HG03558 (cell line): ENCODE data around the gene CPB1.

Experiments
- ATAC-seq: cut with Tn5 transposase; IDR thresholded peaks from one replicate; pipeline ENCODE4 v1.9.1; 2021; ENCODE audit warnings: moderate number of reproducible peaks; ENCODE audit not compliant: unreplicated experiment; ENCODE audit errors: extremely low read depth

Gene CPB1

DNA sequence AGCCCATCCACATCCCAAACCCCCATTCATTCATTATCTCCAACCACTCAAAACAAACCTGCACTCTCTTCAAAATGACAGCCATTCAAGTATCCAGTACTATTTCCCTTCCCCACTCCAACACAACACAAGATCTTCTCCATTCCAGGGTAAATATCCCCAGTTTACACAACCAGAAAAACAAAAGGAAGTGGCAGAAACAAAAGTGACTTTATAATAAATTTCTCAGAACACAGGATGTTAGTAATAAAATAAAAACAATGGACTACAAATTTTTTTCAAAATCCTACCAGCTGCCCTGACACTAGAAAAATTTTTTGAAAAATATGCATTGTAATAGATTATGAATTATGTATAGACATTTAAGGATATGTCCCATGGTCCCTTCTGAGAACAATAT is 51.6 kb downstream of the CPB1 start:
- no peak for ATAC-seq

DNA sequence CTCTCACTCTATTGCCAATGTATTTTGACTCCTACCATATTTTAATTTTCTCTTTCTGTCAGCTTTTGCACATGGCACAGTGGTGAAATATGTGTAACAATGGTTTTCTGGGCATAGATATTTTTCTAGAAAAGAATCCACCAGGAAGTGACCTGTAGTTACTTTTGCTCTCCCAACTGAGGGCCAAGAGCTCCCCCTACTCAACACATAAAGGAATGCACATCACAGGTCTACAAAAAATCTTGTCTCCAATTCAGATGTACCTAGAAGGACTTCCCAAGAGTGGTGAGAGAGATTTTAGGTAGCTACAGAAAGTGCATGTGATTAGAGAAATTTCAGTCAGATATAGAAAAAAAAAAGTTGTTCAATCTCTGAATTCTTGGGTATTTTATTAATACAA is 53.1 kb downstream of the CPB1 start:
- ATAC-seq: no peak

DNA sequence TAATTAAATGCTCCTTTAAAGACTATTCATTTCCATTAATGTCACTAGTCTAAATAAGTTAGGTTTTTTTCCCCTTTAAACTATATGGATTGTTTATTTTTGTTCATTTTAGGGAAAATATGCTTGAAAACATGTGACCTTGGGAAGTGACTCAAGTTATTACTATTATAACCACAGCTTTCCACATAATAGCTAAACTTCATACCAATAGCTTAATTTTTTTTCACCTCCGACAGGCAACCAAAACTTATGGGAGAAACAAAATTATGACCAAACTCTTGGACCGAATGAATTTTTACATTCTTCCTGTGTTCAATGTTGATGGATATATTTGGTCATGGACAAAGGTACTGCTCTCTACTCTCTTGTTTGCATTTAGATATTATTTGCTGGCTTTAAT is 53.7 kb downstream of the CPB1 start:
- no peak for ATAC-seq

DNA sequence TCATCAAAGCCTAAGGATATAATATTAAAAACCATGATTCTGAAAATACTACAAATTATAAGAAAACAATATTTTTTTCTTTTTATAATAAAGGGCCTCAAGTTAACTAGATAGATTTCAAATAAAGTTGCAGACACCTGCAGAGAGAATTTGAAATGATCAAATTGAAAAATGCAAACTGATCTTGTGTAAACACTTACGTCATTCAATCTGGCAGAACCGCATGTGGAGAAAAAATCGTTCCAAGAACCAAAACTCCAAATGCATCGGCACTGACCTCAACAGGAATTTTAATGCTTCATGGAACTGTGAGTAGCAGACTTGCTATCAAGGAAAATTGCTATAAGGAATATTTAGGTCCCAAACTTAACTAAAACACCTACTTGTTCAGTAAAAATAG is 54.7 kb downstream of the CPB1 start:
- ATAC-seq: no peak

DNA sequence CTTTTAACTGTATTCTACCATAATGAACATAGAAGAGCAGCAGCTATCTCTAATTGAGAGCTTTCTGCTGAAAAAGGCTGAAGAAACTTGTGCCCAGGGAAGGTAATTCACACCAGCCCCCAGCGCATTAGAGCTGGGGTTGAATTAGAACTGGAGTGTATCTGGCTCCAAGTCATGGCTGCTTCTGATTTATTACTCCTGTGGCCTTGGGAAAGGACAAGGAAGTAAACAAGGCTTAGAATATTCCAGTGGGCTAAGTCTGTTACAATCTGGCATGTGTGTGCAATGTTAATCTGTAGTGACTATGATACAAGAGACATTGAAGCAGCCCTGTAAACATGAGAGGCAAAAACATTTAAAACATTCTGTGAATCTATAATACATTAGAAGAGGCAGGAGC is 55.6 kb downstream of the CPB1 start:
- no peak for ATAC-seq

DNA sequence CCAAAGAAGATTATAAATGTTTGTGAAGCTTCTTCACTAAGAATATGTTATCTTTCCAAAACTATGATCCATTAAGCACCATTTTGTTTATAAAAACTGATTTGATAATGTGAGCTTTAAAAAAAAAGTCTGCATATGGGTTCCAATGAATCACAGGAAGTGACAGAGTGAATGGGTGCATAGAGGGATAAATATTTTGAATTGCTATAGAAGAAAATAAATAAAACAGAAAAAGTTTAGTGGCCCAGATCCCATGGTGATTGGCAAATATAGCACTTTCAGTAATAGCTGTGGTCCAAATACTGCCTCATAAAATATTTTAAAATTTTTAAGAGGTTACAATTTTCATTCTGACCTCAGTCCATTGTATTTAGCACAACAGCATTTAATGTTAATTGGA is 56.6 kb downstream of the CPB1 start:
- no peak for ATAC-seq

DNA sequence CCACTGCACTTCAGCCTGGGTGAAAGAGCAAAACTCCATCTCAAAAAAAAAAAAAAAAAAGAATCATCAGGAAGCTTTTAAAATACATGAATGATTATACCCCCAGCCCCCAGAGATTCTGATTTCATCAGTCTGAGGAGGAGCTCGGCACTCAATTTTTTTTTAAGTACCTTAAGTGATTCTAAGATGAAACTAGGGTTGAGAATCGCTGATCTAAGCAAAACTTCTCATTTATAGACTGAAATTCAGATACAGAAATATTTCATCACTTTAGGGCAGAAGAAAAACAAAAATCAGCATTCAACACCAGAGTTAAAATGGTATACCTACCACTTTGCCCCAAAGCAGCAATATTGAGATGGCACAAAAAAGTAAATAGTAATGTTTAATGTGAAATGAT is 62.2 kb downstream of the CPB1 start:
- ATAC-seq: no peak

DNA sequence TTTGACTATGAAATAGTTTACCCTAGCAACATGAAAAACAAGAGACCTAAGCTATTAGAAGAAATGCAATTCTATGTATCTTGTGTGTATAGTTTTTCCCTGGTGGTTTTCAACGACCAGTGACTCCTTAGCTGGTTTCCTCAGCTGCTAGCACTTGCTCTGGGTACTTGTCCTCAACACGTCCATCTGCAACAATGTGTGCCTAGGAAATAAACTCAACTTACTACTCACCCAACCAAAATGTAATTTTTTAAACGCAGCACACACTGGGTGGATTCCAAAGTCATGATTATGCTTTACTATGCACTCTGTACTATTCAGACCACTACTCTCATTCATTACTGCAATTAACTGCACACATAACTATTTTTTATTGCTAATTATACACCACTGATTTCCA is 68.5 kb downstream of the CPB1 start:
- ATAC-seq: no peak

DNA sequence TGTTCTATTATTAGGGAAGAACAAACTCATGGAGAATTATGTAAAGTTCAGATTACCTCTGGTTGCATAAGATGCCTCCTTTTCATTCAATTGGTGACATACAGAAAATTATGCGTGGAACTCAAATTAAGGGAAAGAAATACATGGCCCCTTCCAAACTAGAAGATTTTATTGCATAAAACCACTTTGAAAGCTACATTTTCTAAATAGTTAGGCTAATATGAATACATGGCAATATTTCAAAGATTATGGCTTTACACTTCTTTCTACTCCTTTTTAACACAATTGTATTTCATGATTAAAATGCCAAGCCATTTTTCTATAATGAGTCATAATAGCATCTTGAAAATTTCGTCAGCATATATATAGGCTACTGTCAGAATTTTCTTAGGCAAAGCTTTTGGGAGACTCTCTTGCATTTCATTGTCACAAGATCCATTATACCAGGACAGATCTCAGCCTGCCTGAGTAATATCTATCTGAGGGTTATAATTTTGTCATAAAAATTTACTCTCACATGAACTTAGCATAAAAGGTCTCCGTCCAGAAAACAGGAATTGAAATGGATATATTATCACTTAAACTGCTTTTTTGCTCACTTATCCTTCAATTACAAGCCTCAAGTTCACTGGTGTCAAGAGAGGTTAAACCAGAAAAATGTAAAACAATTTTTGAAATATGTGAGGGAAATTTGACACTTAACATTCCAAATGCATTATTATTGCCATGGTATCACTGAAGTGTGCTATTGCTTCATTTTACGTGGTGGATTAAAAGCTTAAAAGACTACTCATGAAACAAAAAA is 74.6 kb downstream of the CPB1 start:
- no peak for ATAC-seq

DNA sequence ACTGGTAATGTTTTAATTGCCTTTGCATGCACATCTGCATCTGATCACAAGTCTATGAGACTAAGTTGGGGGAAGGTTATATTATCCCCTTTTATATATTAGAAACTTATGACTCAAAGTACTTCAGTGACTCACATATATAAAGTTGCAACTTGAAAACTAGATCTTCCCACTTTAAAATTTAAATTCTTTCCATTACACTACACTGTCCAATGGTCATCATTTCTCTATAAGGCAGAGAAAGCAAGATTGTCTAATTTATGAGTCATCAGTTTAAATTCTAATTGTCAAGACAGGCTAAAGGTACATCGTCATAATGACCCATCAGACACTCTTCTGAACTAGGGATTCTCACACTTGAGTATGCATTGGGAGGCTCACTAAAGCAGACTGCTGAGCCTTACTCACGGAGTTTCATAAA is 75.4 kb downstream of the CPB1 start:
- ATAC-seq: no peak

DNA sequence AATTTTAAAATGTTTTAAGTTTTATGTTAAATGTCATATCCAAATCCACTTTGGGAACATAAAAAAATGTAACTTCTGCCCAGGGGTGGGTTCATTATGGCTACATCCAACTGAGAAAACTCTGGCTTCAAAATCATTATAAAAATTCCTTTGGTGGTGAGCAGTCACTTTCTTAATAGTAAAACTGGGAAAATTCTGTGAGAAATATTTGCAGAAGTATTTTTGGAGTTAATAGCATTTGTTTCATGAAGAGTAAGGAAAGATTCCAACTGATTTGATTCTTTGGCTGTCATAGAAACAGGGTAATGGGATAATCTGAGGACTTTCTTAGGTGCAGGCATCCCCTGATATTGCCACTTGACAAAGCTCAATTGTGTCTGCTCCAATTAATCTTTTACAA is 76.3 kb downstream of the CPB1 start:
- no peak for ATAC-seq

DNA sequence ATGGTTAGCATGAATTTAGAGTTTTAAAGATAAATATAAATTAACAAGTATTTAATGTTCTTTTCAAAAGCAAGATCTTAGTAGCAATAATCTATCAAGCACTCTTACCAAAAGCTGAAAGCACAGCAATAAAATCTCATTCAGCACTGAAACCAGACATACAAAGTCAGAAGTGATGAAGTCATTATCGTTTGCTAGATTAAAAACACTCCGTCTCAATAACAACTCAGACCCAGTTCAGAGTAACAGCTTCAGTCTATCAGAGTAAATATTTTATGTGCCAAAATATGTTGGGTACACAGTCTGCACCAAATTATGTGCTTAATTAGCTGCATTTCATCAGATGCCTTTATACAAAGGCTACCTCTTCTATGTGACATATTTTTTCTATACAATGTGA is 79.1 kb downstream of the CPB1 start:
- no peak for ATAC-seq
